ENCODE measurements around the gene OR2T3.
"Not testable (repeated sequence)": the region's sequence is repeated elsewhere in the genome, so short reads cannot be mapped to it uniquely, and the experiment has no call there.

The OR2T3 gene

DNA sequence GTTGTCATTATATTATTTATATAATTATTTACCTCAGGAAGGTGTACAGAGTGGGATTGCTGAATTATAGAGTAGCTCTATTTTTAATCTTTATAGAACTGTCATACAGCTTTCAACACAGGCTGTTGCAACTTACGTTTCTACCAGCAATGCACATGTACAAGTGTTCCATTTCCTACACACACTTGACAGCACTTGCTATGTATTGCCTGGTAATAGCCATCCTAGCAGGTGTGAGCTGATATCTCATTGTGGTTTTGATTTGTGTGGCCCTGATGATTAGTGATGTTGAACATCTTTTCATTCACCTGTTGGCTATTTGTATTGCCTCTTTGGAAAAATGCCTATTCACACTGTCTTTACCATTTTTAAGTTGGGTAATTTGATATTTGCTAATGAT, 2.5 kb downstream of the OR2T3 start:
- not testable (repeated sequence) for DNase-seq

DNA sequence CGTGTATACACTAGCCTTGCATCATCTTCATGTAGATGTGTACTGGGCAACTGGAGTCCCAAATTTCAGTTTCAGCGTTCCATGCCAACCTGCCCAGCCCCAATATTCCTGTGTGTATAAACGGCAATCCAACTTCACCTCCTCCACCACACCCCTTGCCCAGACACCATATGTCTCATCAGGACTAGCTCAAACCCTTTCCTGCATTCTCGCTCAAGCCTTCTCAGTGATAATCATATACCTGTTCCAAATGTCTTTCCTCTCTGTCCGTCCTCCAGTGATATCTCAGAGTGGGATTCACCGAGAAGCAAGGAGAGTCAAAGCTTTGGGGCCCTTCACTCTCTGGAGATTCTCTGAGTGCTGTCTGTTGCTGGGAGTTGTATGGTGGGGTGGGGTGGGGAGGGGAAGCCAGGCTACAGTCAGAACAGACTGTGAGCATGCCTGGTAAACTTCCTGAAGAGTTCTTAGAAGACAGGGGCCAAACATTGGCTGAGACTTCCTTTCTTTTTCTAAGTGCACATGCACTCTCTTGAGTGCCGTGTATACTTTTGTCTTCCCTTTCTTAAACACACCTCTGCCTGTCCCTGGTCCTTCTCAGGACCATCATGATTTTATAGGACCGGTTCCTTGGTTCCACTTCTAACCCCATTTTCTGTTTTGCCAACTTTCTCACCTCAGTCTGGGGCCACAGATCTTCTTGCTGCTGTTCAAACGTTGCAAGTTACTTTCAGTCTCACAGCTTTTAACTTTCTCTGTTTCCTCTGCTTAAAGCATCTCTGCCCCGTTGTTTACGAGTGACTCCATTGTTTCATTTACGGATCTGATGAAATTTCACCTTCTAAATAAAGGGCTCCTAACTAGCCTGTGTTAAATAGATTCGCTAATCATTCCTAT, 8.8 kb downstream of the OR2T3 start:
- DNase-seq, result not testable (repeated sequence)

- not testable (repeated sequence) for DNase-seq
Observed at GRCh38 chr1:248488289-248488688, 15.1 kb downstream of the OR2T3 start, which contains the start of gene OR2T5. Gene OR2T5, plus strand, starts transcription at chr1:248488589. Its CDS starts 0 bp downstream, at chr1:248488589.

DNA sequence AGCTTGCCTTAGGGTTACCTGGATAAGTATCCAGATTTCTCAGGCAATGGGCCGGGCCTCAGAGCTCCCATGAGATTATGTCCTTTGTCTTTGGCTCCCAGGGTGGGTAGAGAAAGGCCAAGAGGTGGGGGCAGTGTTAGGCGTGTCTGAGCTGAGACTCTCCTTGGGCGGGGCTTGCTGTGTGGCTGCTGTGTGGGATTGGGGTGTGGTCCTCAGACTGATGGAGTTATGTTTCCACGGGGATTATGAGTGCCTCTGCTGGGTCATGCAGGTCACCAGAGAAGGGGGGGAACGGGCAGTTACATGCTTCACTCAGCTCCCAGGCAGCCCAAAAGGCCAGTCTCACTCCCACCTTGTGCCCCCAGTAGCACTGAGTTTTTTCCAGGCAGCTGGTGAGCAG, 23.5 kb downstream of the OR2T3 start:
- DNase-seq, result not testable (repeated sequence)

GRCh38 chr1:248500305-248501035, 27.3 kb downstream of the OR2T3 start:
- DNase-seq, result not testable (repeated sequence)

DNA sequence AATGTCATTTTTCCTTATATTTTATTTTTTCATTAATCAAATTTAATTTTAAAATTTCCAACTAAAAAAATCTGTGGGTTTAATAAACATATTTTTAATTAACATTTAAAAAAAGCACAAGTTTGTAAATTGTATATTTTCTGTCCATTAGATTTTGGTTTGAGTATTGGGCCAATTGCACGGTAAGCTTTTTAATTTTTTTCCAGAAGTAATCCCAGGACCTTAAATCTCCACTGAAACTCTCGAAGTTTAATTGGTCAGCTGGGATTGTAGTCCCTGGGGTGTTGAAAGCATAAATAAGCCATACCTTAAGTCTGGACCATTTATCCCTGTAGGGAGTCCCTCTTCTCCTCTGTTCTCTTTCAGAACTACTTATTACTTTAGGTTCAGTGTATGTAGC, 34.6 kb downstream of the OR2T3 start, which contains the start of gene OR2G6:
OR2G6 (plus strand) TSS at position 301 of the 400 bp plus-strand sequence. CDS start 13,574 bp downstream, outside the sequence.
- not testable (repeated sequence) for DNase-seq

GRCh38 chr1:248510217-248510616, 37.1 kb downstream of the OR2T3 start:
- DNase-seq, result not testable (repeated sequence)

GRCh38 chr1:248521856-248522255, 48.7 kb downstream of the OR2T3 start:
- DNase-seq, result no peak

Measured in right hindlimb (tissue), 1 donor.